Measurements from ENCODE around the gene ADAMTS16.

Gene ADAMTS16

DNA sequence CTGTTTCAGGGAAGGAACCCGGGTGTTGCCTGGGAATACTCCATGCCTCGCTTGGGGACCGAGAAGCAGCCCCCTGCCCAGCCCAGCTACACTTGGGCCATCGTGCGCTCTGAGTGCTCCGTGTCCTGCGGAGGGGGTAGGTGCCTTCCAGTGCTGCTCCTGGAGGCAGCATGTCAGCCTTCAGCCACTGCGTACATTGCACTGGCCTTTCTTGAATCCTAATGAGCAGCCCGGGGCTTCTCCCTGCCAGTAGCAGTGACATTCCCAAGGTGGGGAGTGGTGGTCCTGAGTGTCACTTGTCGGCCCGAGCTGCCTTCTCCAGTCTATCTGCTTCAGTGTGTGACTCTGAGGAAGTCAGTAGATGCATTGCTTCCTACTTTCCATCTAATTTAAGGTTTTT is 101.9 kb downstream of the ADAMTS16 start:
- TF ChIP-seq, protein P1, sequence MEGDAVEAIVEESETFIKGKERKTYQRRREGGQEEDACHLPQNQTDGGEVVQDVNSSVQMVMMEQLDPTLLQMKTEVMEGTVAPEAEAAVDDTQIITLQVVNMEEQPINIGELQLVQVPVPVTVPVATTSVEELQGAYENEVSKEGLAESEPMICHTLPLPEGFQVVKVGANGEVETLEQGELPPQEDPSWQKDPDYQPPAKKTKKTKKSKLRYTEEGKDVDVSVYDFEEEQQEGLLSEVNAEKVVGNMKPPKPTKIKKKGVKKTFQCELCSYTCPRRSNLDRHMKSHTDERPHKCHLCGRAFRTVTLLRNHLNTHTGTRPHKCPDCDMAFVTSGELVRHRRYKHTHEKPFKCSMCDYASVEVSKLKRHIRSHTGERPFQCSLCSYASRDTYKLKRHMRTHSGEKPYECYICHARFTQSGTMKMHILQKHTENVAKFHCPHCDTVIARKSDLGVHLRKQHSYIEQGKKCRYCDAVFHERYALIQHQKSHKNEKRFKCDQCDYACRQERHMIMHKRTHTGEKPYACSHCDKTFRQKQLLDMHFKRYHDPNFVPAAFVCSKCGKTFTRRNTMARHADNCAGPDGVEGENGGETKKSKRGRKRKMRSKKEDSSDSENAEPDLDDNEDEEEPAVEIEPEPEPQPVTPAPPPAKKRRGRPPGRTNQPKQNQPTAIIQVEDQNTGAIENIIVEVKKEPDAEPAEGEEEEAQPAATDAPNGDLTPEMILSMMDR (IDR thresholded peaks at IDR 0.05; ENCODE audit: borderline replicate concordance, insufficient read depth, low read depth, low read length): no peak
- no peak overlapping the region for H3K4me3 ChIP-seq (ENCODE audit: low read depth, low read length)

DNA sequence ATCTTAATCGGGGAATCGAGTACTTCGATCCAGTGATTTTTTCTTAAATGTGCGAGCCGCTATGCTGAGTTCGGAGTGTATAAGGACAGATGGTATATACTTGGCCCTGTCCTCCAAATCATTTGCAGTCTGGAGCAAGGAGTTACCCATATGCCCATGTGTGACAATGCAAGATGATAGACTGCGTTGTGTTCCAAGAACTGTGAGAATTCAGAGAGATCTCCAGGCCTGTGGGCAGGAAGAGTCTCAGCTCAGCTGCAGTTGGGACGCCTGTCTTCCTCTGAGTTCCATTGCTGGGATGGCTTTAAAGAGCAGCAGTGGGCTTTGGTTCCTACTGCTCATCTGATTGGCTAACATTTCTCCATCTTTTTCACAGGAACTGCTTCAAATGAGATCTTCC is 106.6 kb downstream of the ADAMTS16 start:
- TF ChIP-seq, protein P1 (IDR thresholded peaks at IDR 0.05; ENCODE audit: borderline replicate concordance, insufficient read depth, low read depth, low read length): no peak
- no peak overlapping the region for H3K4me3 ChIP-seq (ENCODE audit: low read depth, low read length)

DNA sequence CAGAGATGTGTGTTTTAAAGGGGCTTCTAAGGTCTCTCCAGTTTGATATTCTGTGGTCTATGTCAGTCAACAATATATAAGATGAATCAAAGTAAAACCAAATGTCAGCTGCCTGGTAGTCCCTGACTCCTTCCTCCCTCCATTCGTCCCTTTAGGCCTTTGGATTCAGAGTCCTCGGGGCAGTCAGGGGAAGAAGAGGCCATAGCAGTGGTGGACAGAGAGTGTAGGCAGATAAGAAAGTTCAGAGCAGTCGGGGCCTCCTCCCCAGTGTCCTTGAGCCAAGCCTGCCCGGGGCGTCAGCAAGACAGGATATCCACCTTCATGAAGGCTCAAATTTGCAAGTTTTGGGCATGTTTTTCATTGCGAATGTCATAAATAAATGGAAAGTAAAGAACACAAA is 110.6 kb downstream of the ADAMTS16 start:
- H3K4me3 ChIP-seq (ENCODE audit: low read depth, low read length): no peak overlapping the region
- TF ChIP-seq, protein P1 (IDR thresholded peaks at IDR 0.05; ENCODE audit: borderline replicate concordance, insufficient read depth, low read depth, low read length): no peak

DNA sequence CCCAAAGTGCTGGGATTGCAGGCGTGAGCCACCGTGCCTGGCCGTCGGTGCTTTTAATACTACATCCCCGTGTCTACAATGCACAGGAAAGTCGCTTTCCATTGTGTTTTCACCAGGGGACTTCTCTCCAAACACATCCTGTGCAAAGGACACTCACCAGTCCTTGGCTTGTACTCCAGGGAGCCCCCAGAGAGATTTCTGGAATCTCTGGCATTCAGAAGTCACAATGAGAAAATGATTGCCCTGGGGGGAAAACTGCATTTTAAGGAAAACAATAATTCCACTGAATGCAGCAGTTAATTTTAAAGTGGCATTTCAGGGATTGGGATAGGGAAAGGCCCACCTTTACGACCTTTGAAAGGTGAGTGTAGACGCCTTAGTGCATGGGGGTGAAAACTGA is 112.0 kb downstream of the ADAMTS16 start:
- no peak overlapping the region for H3K4me3 ChIP-seq (ENCODE audit: low read depth, low read length)
- TF ChIP-seq, protein P1 (IDR thresholded peaks at IDR 0.05; ENCODE audit: borderline replicate concordance, insufficient read depth, low read depth, low read length): no peak

DNA sequence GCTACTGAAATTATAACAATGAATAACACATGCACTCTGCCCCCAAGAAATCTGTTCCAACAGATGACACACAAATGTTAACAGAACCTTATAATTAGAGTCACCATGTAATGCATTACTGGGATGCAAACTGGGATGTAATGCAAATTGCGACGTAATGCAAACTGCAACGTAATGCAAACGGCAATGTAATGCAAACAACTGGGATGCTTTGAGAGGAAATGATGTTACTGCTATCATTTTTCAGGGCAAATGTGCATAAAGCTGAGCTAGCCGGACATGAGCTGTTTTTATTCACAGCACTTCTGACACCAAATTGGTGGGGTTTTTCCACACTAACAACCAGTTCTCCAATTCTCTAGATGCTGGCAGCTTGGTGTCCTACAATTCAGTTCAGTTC is 117.2 kb downstream of the ADAMTS16 start:
- H3K4me3 ChIP-seq (ENCODE audit: low read depth, low read length): no peak overlapping the region
- TF ChIP-seq, protein P1 (IDR thresholded peaks at IDR 0.05; ENCODE audit: borderline replicate concordance, insufficient read depth, low read depth, low read length): no peak

DNA sequence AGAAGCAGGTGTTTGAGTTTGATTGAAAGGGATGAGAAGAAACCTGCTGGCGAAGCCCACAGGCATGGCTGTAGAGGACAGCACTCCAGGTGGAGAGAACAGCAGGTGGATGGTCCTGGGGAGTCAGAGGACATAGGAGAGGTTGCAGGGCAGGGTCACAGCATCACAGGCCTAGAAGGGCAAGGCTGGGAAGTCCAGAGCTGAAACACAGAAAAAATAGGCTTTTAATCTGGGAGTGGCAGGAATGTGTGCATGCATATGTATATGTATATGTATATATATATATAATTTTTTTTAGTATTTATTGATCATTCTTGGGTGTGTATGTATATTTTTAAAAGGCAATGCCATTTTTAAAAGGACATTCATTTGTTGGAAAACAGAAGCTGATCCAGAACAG is 118.4 kb downstream of the ADAMTS16 start:
- TF ChIP-seq, protein P1 (IDR thresholded peaks at IDR 0.05; ENCODE audit: borderline replicate concordance, insufficient read depth, low read depth, low read length): no peak
- H3K4me3 ChIP-seq (ENCODE audit: low read depth, low read length): no peak overlapping the region

DNA sequence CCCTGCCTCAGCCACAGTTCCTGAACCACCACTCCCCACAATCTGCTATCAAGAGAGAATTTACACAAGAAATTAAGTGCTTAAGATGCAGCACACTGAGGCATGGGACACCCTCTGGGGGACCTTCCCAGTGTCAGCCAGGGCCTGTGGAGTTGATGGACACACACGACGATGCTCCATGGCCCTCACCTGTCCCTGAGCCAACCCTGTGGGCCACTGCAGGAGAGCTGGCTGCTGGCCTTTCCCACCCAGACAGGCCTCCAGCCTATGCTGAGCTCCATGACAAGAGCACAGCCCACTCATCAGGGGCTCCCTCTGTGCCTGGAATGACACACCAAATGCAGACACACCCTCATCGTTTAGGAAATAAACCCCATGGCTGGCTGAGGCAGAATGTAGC is 124.6 kb downstream of the ADAMTS16 start:
- no peak overlapping the region for H3K4me3 ChIP-seq (ENCODE audit: low read depth, low read length)
- TF ChIP-seq, protein P1 (IDR thresholded peaks at IDR 0.05; ENCODE audit: borderline replicate concordance, insufficient read depth, low read depth, low read length): no peak

Measured in GM12875 (cell line).